Islet precursor cell (in vitro differentiated cells): ENCODE results near the gene TNFAIP3.

Source experiments
- DNase-seq: peaks from one replicate; pipeline ENCODE4 v3.0.0-alpha.2; 2018

TNFAIP3 gene

GRCh38 chr6:137926207-137926731 lies 59.2 kb downstream of the TNFAIP3 start:
- DNase-seq: peak; percentile 92

GRCh38 chr6:137926985-137927384 lies 59.9 kb downstream of the TNFAIP3 start:
- no peak for DNase-seq

- no peak for DNase-seq
Observed at GRCh38 chr6:137927777-137928218, 60.7 kb downstream of the TNFAIP3 start.

GRCh38 chr6:137928286-137928685 lies 61.2 kb downstream of the TNFAIP3 start:
- DNase-seq: no peak

- no peak for DNase-seq
Observed at GRCh38 chr6:137931849-137932465, 64.9 kb downstream of the TNFAIP3 start.
